GM12878 (cell line): ENCODE data around the gene TBC1D10A. TPM values are rescaled to one million over a fixed set of nuclear protein-coding genes. Genes with fewer than 3 reads are reported as not detected.

Experiments
- ATAC-seq: fragments of 200-7000 bp; cut with Tn5 transposase; 3 replicates; pipeline ENCODE4 v1.9.1; 2020; ENCODE audit warnings: mild to moderate bottlenecking, moderate library complexity
- BruUV-seq: library from RNA; stranded (reverse); fragments of 400-500 nt; replicated peaks from 2 replicates; lab custom pipeline; 2021; lab: Mats Ljungman, UMichigan
- CTCF ChIA-PET: fragments of 300-600 bp; sonication (Branson Sonifier 250); formaldehyde crosslinking; extraction: SDS; loops from one replicate; lab custom pipeline; 2021; ENCODE audit warnings: inconsistent platforms; lab: Yijun Ruan, JAX
- POLR2A ChIA-PET: fragments of 350-600 bp; formaldehyde crosslinking; extraction: SDS; loops from one replicate; lab custom pipeline; 2021; ENCODE audit warnings: inconsistent platforms; lab: Charles Lee
- RAD21 ChIA-PET: fragments of 300-600 bp; sonication (Branson Sonifier 250); formaldehyde crosslinking; loops from one replicate; lab custom pipeline; 2023; ENCODE audit warnings: antibody characterized with exemption; ENCODE audit not compliant: unreplicated experiment; lab: Charles Lee
- SMC1A ChIA-PET: fragments of 300-600 bp; sonication (Branson Sonifier 250); formaldehyde crosslinking; loops from one replicate; lab custom pipeline; 2023; ENCODE audit not compliant: unreplicated experiment, uncharacterized antibody; lab: Charles Lee
- DNase-seq: peaks from one replicate; pipeline ENCODE4 v3.0.0-alpha.2; 2011; ENCODE audit warnings: low read depth, low spot score
- FAIRE-seq: peaks from 3 replicates; lab custom pipeline; 2011; peaks lifted over from hg19 to GRCh38; lab: Jason Lieb, UNC
- H2AFZ ChIP-seq: 2 replicates; pipeline ENCODE4 v1.6.0; 2011; ENCODE audit warnings: low read depth, low read length, control low read depth; ENCODE audit not compliant: control insufficient read depth
- H3K27ac ChIP-seq: 2 replicates; pipeline ENCODE4 v1.5.1; 2011; ENCODE audit warnings: control low read depth; ENCODE audit not compliant: control insufficient read depth, insufficient read depth
- H3K27me3 ChIP-seq, 2 experiments: replicated peaks in 1 of 2; 2 replicates each; pipeline versions ENCODE4 v1.6.0 to v1.6.1; 2011; ENCODE audit warnings: low read length in 1 of 2; ENCODE audit not compliant: control insufficient read depth in 2 of 2, insufficient read depth in 2 of 2
- H3K36me3 ChIP-seq, 2 experiments: 2 replicates each; pipeline ENCODE4 v1.5.1; 2011; ENCODE audit warnings: low read length in 1 of 2; ENCODE audit not compliant: control insufficient read depth in 2 of 2, insufficient read depth in 2 of 2
- H3K4me1 ChIP-seq: 2 replicates; pipeline ENCODE4 v1.6.1; 2011; ENCODE audit warnings: mild to moderate bottlenecking, low read length, moderate library complexity, mixed read lengths; ENCODE audit not compliant: control insufficient read depth, insufficient read depth
- H3K4me2 ChIP-seq: 2 replicates; pipeline ENCODE4 v1.6.0; 2011; ENCODE audit warnings: control low read depth; ENCODE audit not compliant: control insufficient read depth, insufficient read depth
- H3K4me3 ChIP-seq: fragments of 200-600 bp; sonication (generic); 2 replicates; pipeline ENCODE4 v1.5.1; 2016
- H3K79me2 ChIP-seq: 2 replicates; pipeline ENCODE4 v1.6.0; 2011; ENCODE audit warnings: low read length; ENCODE audit not compliant: control insufficient read depth, insufficient read depth
- H3K9ac ChIP-seq: 2 replicates; pipeline ENCODE4 v1.8.0; 2011; ENCODE audit warnings: low read length, control low read depth, mixed read lengths; ENCODE audit not compliant: control insufficient read depth, insufficient read depth
- H3K9me3 ChIP-seq: replicated peaks from 3 replicates; pipeline ENCODE4 v1.5.1; 2011; ENCODE audit warnings: mild to moderate bottlenecking, low read length; ENCODE audit not compliant: control insufficient read depth, insufficient read depth
- H4K20me1 ChIP-seq: 2 replicates; pipeline ENCODE4 v1.6.0; 2011; ENCODE audit not compliant: control insufficient read depth, insufficient read depth
- HDAC2 ChIP-seq: fragments of 200-600 bp; sonication (generic); IDR thresholded peaks from 2 replicates; pipeline ENCODE4 v1.6.1; 2017
- HDAC6 ChIP-seq: fragments of 200-600 bp; sonication (generic); IDR thresholded peaks from one replicate; pipeline ENCODE4 v1.8.0; 2017; ENCODE audit warnings: antibody characterized with exemption; ENCODE audit not compliant: unreplicated experiment
- IKZF2 ChIP-seq, 2 experiments: fragments of 450-650 bp; IDR thresholded peaks; 2 replicates each; pipeline ENCODE4 v1.6.1; 2017; ENCODE audit warnings: mild to moderate bottlenecking in 2 of 2, moderate library complexity in 2 of 2
- LARP7 ChIP-seq: fragments of 450-650 bp; IDR thresholded peaks from 2 replicates; pipeline ENCODE4 v1.6.1; 2017; ENCODE audit warnings: mild to moderate bottlenecking
- NFYB ChIP-seq: IDR thresholded peaks from 2 replicates; pipeline ENCODE4 v1.6.1; 2011; ENCODE audit warnings: low read depth, mild to moderate bottlenecking, low read length, improper control_type of control experiment, moderate library complexity; ENCODE audit not compliant: insufficient read depth
- SIN3A ChIP-seq: IDR thresholded peaks from 2 replicates; pipeline ENCODE4 v1.6.1; 2012; ENCODE audit warnings: low read depth, low read length, improper control_type of control experiment
- SPI1 ChIP-seq: IDR thresholded peaks from 2 replicates; pipeline ENCODE4 v1.6.1; 2011; ENCODE audit warnings: low read depth, mild to moderate bottlenecking, low read length, moderate library complexity, borderline replicate concordance; ENCODE audit not compliant: insufficient read depth
- SRF ChIP-seq, 2 experiments: IDR thresholded peaks; 2 replicates each; pipeline ENCODE4 v1.6.1; 2011; ENCODE audit warnings: low read depth in 2 of 2, low read length in 2 of 2, mild to moderate bottlenecking in 1 of 2, moderate library complexity in 1 of 2
- STAT1 ChIP-seq: fragments of 450-650 bp; conservative IDR thresholded peaks from 2 replicates; pipeline ENCODE4 v1.6.1; 2014; ENCODE audit warnings: antibody characterized with exemption, mild to moderate bottlenecking
- TARDBP ChIP-seq: IDR thresholded peaks from 2 replicates; pipeline ENCODE4 v1.6.1; 2016; ENCODE audit warnings: borderline replicate concordance
- YY1 ChIP-seq: IDR thresholded peaks from 2 replicates; pipeline ENCODE4 v1.6.1; 2011; ENCODE audit warnings: low read depth, mild to moderate bottlenecking, low read length
- WGBS: methylation state at CpG from one replicate; pipeline ENCODE4 v1.1.6; 2016; ENCODE audit warnings: low lambda C conversion rate; ENCODE audit not compliant: insufficient replicate concordance, insufficient coverage; ENCODE audit errors: missing lambda C conversion rate; 5-methylcytosine and 5-hydroxymethylcytosine counted together
- in situ Hi-C: fragments of 300-500 bp; cut with MboI; formaldehyde crosslinking; loops from 9 replicates; pipeline ENCODE4 v1.14.3; 2018; ENCODE audit warnings: mixed read lengths
- intact Hi-C: fragments of 100-400 bp; cut with micrococcal nuclease; formaldehyde crosslinking; loops from one replicate; pipeline ENCODE4 v1.14.2; 2022; ENCODE audit not compliant: unreplicated experiment
- polyA plus RNA-seq, 11 experiments: library from polyadenylated mRNA; depleted of rRNA in 4 of 11; unstranded in 6 of 11; stranded (reverse) in 5 of 11; fragments of >200 nt; fragmentation: Nextera tagmentation in 4 of 11; fragmentation: Illumina TruSeq in 1 of 11; extraction: Ambion mirVana in 4 of 11; extraction: Trizol in 1 of 11; gene quantifications; 1 replicate in 1 of 11; 2 replicates in 10 of 11; pipeline versions ENCODE4 v1.2.1 to v1.2.3, GENCODE V29; 2011 to 2016; ENCODE audit warnings: inconsistent platforms in 2 of 11, missing spikeins in 2 of 11, low read depth in 1 of 11
- total RNA-seq, 4 experiments: library from RNA; depleted of rRNA in 3 of 4; stranded (reverse); fragments of >200 nt in 3 of 4; fragmentation: Illumina TruSeq in 1 of 4; extraction: Trizol in 1 of 4; gene quantifications; 2 replicates each; pipeline versions ENCODE4 v1.2.1 to v1.2.3, GENCODE V29; 2013 to 2021
- TF ChIP-seq, protein P1 (sequence below): fragments of 450-650 bp; formaldehyde crosslinking; IDR thresholded peaks from 2 replicates; pipeline ENCODE4 v1.4.0; 2022; ENCODE audit warnings: mild to moderate bottlenecking, moderate library complexity
- TF ChIP-seq, protein P2 (sequence below): IDR thresholded peaks from 2 replicates; pipeline ENCODE4 v1.6.1; 2011; ENCODE audit warnings: low read depth, low read length, improper control_type of control experiment, borderline replicate concordance
- TF ChIP-seq, protein P3 (sequence below): IDR thresholded peaks from 2 replicates; pipeline ENCODE4 v1.6.1; 2012; ENCODE audit warnings: low read length, inconsistent platforms
- TF ChIP-seq, protein P4 (sequence below): IDR thresholded peaks from 2 replicates; pipeline ENCODE4 v1.6.1; 2011; ENCODE audit warnings: borderline replicate concordance, low read depth, mild to moderate bottlenecking, moderate library complexity, low read length; ENCODE audit not compliant: insufficient read depth, poor library complexity, severe bottlenecking

The TBC1D10A gene
- total and polyA plus RNA-seq, 10 of the 15 experiments (the other 5 are each of a cell fraction or from before 2014, with no cell fraction given) = 0.27 to 25.7 (median 15.3) TPM

DNA sequence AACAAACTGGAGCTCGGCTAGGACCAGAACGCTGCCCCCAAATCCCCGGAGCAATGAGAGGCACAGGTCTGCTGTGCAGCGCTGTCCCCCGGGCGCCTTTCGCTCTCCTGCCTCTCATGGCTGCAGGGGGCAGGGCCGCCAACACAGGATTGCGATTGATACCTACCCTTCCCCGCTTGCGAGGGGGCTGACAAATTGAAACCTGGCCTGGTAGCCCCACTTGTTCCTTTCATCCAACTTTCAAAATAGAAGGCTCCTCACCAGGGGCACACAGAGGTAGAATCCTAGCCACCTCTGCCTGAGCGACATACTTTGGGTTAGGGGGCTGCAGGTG is 36.8 kb downstream of the TBC1D10A start:
- SMC1A ChIA-PET = interaction anchor here (1.0 to 7.9 kb wide), 10 partner anchors 10 to 134 kb away, joined by 3 to 201 read pairs (median 6); partner anchors contain the start of genes RNF215 and TBC1D10A
- peak overlapping the region; percentile 74; the same call in 1 of the 2 replicates for H3K4me3 ChIP-seq
- CTCF ChIA-PET = interaction anchor here (1.0 to 10.5 kb wide), 7 partner anchors 18 to 134 kb away, joined by 3 to 436 read pairs (median 73); partner anchors contain the start of genes CCDC157, MTFP1, RNF215 and SF3A1
- WGBS = 4% methylated on average over 11 of the region's 12 CpGs
- peak overlapping the region; percentile 27 for H3K9ac ChIP-seq
- H4K20me1 ChIP-seq = no peaks in the 10 kb centered on the region
- H3K27me3 ChIP-seq = no peaks in the 10 kb centered on the region
- POLR2A ChIA-PET = interaction anchor here (1.0 to 4.2 kb wide), 9 partner anchors 13 to 134 kb away, joined by 3 to 28 read pairs (median 4); partner anchors contain the start of genes RNF215, SF3A1 and TBC1D10A
- peak overlapping the region; percentile 74 for H2AFZ ChIP-seq
- H3K79me2 ChIP-seq = no peaks in the 10 kb centered on the region
- in situ Hi-C loops (loop anchor here (5.0 kb wide), 1 partner anchor 97 kb away; the partner anchor contains the start of gene RNF215), intact Hi-C loops (loop anchor here (2.0 to 10.0 kb wide), 5 partner anchors 17 to 195 kb away; partner anchors contain the start of genes CCDC157, SF3A1 and TBC1D10A)
- H3K4me2 ChIP-seq = peak overlapping the region; percentile 90
- peak overlapping the region; percentile 55 for H3K27ac ChIP-seq
- peak; percentile 36 for ATAC-seq
- peaks cover 0 to 19% of the 10 kb centered on the region in 2 experiments; a peak in 3 of 4 replicates for H3K36me3 ChIP-seq
- RAD21 ChIA-PET = interaction anchor here (0.9 to 6.2 kb wide), 11 partner anchors 12 to 186 kb away, joined by 3 to 277 read pairs (median 23); partner anchors contain the start of genes CCDC157, MTFP1, RNF215 and SF3A1
- no peak for FAIRE-seq
- no peaks in the 10 kb centered on the region for H3K9me3 ChIP-seq
- DNase-seq = no peak
- H3K4me1 ChIP-seq = peaks cover 25% of the 10 kb centered on the region
- BruUV-seq = no TSS peak
- TF ChIP-seq, protein P1, sequence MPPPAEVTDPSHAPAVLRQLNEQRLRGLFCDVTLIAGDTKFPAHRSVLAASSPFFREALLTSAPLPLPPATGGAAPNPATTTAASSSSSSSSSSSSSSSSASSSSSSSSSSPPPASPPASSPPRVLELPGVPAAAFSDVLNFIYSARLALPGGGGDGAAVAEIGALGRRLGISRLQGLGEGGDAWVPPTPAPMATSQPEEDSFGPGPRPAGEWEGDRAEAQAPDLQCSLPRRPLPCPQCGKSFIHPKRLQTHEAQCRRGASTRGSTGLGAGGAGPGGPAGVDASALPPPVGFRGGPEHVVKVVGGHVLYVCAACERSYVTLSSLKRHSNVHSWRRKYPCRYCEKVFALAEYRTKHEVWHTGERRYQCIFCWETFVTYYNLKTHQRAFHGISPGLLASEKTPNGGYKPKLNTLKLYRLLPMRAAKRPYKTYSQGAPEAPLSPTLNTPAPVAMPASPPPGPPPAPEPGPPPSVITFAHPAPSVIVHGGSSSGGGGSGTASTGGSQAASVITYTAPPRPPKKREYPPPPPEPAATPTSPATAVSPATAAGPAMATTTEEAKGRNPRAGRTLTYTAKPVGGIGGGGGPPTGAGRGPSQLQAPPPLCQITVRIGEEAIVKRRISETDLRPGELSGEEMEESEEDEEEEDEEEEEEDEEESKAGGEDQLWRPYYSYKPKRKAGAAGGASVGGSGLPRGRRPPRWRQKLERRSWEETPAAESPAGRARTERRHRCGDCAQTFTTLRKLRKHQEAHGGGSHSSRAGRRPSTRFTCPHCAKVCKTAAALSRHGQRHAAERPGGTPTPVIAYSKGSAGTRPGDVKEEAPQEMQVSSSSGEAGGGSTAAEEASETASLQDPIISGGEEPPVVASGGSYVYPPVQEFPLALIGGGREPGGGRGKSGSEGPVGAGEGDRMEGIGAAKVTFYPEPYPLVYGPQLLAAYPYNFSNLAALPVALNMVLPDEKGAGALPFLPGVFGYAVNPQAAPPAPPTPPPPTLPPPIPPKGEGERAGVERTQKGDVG (CRISPR knock-in tag) = no peak
- peak; percentile 5; the same call in 1 of the 2 replicates for TF ChIP-seq YY1
- TF ChIP-seq LARP7 = peak; percentile 46; the same call in 1 of the 2 replicates
- no peak for TF ChIP-seq TARDBP
- TF ChIP-seq HDAC6 = no peak
- TF ChIP-seq, protein P2, sequence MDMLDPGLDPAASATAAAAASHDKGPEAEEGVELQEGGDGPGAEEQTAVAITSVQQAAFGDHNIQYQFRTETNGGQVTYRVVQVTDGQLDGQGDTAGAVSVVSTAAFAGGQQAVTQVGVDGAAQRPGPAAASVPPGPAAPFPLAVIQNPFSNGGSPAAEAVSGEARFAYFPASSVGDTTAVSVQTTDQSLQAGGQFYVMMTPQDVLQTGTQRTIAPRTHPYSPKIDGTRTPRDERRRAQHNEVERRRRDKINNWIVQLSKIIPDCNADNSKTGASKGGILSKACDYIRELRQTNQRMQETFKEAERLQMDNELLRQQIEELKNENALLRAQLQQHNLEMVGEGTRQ = no peak
- TF ChIP-seq IKZF2 (IDR thresholded peaks at IDR 0.05) = no peak
- no peak for TF ChIP-seq STAT1
- TF ChIP-seq, protein P3, sequence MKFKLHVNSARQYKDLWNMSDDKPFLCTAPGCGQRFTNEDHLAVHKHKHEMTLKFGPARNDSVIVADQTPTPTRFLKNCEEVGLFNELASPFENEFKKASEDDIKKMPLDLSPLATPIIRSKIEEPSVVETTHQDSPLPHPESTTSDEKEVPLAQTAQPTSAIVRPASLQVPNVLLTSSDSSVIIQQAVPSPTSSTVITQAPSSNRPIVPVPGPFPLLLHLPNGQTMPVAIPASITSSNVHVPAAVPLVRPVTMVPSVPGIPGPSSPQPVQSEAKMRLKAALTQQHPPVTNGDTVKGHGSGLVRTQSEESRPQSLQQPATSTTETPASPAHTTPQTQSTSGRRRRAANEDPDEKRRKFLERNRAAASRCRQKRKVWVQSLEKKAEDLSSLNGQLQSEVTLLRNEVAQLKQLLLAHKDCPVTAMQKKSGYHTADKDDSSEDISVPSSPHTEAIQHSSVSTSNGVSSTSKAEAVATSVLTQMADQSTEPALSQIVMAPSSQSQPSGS = no peak
- TF ChIP-seq NFYB = no peak
- TF ChIP-seq SPI1 = no peak
- TF ChIP-seq, protein P4, sequence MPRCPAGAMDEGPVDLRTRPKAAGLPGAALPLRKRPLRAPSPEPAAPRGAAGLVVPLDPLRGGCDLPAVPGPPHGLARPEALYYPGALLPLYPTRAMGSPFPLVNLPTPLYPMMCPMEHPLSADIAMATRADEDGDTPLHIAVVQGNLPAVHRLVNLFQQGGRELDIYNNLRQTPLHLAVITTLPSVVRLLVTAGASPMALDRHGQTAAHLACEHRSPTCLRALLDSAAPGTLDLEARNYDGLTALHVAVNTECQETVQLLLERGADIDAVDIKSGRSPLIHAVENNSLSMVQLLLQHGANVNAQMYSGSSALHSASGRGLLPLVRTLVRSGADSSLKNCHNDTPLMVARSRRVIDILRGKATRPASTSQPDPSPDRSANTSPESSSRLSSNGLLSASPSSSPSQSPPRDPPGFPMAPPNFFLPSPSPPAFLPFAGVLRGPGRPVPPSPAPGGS = no peak
- no peak for TF ChIP-seq SRF (IDR thresholded peaks at IDR 0.05; ENCODE audit: low read depth in 2 of 2, low read length in 2 of 2)
- no peak for TF ChIP-seq SIN3A
- TF ChIP-seq HDAC2 = no peak
